Purkinje cell (primary cell): ENCODE data around the gene PRDM1. TPM values are rescaled to one million over a fixed set of nuclear protein-coding genes. Genes with fewer than 3 reads are reported as not detected.

Experiments used
- polyA plus RNA-seq: library from polyadenylated mRNA; unstranded; fragments of >200 nt; fragmentation: Nextera tagmentation; gene quantifications from 2 replicates; pipeline ENCODE4 v1.2.1, GENCODE V29; 2014

The PRDM1 gene
- polyA plus RNA-seq: 0.55 and 0.74 TPM in 2 replicates

DNA sequence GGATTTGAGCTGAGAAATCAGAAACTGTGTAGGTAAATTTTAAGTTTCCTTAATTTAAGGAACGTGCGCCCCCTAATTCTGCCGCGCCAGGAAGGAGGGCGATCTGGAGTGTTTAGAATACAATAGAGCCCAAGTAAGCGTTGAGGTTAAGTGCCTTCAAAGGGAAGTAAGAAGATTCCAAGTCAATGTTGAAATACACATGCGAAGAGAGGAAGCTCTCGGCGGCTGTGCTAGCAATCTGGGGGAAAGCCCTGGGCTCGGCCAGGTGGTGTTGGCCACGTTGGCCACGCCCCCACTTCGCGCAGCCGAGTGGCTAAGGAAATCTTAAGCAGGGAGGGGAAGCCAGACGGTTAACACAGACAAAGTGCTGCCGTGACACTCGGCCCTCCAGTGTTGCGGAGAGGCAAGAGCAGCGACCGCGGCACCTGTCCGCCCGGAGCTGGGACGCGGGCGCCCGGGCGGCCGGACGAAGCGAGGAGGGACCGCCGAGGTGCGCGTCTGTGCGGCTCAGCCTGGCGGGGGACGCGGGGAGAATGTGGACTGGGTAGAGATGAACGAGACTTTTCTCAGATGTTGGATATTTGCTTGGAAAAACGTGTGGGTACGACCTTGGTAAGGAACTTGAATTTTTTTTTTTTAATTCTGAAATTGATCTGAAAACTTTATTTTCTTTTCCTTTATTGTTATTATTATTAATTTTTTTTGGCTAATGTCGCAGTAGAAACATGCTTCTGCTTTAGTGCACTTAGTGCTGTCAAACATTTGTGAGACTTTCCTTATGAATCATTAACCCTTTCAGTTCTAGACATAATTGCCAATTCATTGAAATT lies at the start of gene PRDM1:
Gene PRDM1 (plus strand): TSS at position 353 of the 830 bp plus-strand sequence. CDS start 218 bp downstream, at position 571.

Other genes with a start within 250 kb of the PRDM1 start
- 18.6 and 32.7 TPM in 2 replicates for gene ATG5, start 239.4 kb downstream of the PRDM1 start, polyA plus RNA-seq